ENCODE measurements around the gene LMNTD1. TPM values are rescaled to one million over a fixed set of nuclear protein-coding genes. Genes with fewer than 3 reads are reported as not detected.
"Not testable (repeated sequence)": the region's sequence is repeated elsewhere in the genome, so short reads cannot be mapped to it uniquely, and the experiment has no call there.

LMNTD1 gene
- polyA plus RNA-seq, 6 donors from 2014 or later = not detected

GRCh38 chr12:25495331-25496097, 57.6 kb downstream of the LMNTD1 start:
- no peaks in the 10 kb centered on the region for H3K36me3 Mint-ChIP-seq

DNA sequence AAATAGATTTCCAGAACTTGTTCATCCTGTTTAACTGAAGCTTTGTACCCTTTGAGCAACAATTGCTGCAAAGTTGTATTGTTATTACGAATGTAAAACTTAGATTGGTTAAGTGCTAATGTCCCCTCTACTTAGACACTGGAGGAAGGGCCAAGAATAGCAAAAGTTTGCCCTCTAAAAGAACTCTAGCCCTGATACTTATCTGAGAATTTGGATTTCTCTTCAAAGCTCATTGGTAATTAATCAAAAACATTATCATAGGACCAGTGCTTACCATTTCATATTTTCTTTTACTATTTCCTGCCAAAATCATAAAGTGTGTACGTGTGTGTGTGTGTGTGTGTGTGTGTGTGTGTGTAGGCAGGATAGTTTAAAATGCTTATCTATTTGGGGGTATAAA, 58.2 kb downstream of the LMNTD1 start:
- H3K9me3 Mint-ChIP-seq = peaks cover 0 to 8% (median 0%) of the 10 kb centered on the region in 7 donors
- H3K4me3 Mint-ChIP-seq = no peak overlapping the region
- no peak for ATAC-seq (ENCODE audit: low read depth in 2 of 2)
- DNase-seq = no peak
- no peaks in the 10 kb centered on the region for H3K4me1 Mint-ChIP-seq
- no peaks in the 10 kb centered on the region for H3K36me3 Mint-ChIP-seq
- H3K27ac Mint-ChIP-seq = peak overlapping the region in 1 of 6 donors; percentile 89
- peaks cover 0 to 13% (median 3%) of the 10 kb centered on the region in 3 donors for H3K27me3 Mint-ChIP-seq

More at GRCh38 chr12:25495331-25496097, 57.6 kb downstream of the LMNTD1 start:
- Mint-ChIP-seq H3K4me1 (no peaks in the 10 kb centered on the region), H3K9me3 (peaks cover 0 to 8% (median 0%) of the 10 kb centered on the region in 7 donors), H3K4me3 (no peak overlapping the region), H3K27me3 (peaks cover 0 to 13% (median 3%) of the 10 kb centered on the region in 3 donors), H3K27ac (no peak overlapping the region)
- ATAC-seq (ENCODE audit: low read depth in 2 of 2) (no peak), DNase-seq (no peak)

- H3K4me3 Mint-ChIP-seq = no peak overlapping the region
- H3K27me3 Mint-ChIP-seq = peaks cover 0 to 13% (median 3%) of the 10 kb centered on the region in 3 donors
- DNase-seq (no peak), ATAC-seq (ENCODE audit: low read depth in 2 of 2) (no peak)
- no peak overlapping the region for H3K27ac Mint-ChIP-seq
- H3K9me3 Mint-ChIP-seq = peaks cover 0 to 8% (median 0%) of the 10 kb centered on the region in 7 donors
- no peaks in the 10 kb centered on the region for H3K36me3 Mint-ChIP-seq
- no peaks in the 10 kb centered on the region for H3K4me1 Mint-ChIP-seq
Measured at GRCh38 chr12:25493682-25494081, 59.4 kb downstream of the LMNTD1 start.

DNA sequence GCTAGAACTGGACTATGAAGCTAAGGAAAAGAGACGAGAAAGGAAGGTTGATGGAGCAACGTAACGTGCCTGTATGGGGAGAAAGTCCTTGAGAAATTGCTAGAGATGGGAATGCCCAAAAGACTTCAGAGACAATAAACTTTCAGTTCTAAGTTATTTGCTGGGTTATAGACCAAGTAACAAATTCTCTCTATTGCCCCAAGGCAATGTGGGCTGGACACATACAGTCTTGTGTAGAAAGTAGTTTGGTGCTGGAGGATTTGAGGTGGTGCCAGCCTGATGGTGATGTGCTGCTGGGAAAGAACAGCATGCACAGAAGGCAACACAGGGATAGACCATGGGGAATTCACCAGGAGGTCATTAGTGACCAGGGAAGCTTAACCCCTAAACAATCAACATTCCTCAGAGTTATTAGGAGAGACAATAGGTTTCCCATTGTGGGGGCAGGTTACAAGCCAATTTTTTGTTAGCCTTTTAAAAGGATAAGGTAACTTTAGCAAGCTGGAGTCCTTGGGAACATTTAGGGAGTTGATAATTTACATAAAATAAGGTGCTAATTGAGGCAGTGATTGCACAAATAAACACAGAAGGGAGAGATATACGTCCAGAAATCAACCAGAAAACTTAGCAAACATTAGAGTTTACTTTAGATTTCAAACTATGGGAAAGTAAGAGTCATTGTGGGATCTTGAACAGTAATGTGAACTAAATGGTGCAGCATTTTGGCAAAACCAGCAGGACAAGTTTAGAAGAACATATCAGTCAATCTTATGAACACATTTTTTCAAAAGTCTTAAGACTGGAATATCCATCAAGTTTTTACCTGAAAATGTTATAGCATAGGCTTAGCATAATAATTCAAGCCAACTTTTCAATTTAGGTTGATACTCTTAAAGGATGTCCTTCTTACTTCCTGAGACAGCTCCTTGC, 61.4 kb downstream of the LMNTD1 start:
- no peak for DNase-seq
- Mint-ChIP-seq H3K27me3 (peaks cover 0 to 13% (median 3%) of the 10 kb centered on the region in 3 donors), H3K9me3 (peaks cover 0 to 3% (median 0%) of the 10 kb centered on the region in 7 donors), H3K27ac (no peak overlapping the region), H3K36me3 (no peaks in the 10 kb centered on the region), H3K4me3 (no peak overlapping the region), H3K4me1 (no peaks in the 10 kb centered on the region)
- no peak for ATAC-seq (ENCODE audit: low read depth in 2 of 2)

GRCh38 chr12:25488956-25489870, 63.9 kb downstream of the LMNTD1 start:
- peak overlapping the region in 1 of 8 donors; percentile 3 for H3K4me3 Mint-ChIP-seq
- H3K36me3 Mint-ChIP-seq; ATAC-seq (ENCODE audit: low read depth in 2 of 2); H3K27ac Mint-ChIP-seq; DNase-seq; H3K4me1 Mint-ChIP-seq; H3K9me3 Mint-ChIP-seq: not testable (repeated sequence)
- peaks cover 0 to 13% (median 3%) of the 10 kb centered on the region in 3 donors for H3K27me3 Mint-ChIP-seq

DNA sequence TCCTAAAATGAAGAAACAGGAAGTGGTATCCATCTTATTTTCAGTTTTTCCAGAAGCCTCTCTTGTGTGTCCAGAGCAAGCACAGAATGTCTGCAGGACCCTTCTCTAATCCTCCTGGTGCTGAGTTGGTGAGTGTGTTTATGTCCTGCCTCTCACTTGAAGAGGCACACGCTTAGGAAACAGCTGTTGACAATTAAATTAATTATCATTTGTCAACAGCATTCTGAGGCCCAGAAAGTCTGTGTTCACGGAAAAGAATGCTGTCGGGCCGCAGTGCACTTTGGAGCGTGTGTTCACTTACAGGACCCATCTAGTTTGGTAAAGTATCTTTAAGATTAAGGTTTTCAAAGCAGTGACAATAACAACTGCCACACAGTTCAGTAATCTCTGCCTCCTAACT, 70.5 kb downstream of the LMNTD1 start:
- ATAC-seq (ENCODE audit: low read depth in 2 of 2) (no peak), DNase-seq (no peak)
- Mint-ChIP-seq H3K9me3 (peaks cover 0 to 4% (median 0%) of the 10 kb centered on the region in 7 donors), H3K27me3 (peaks cover 0 to under 1% (median 0%) of the 10 kb centered on the region in 3 donors), H3K4me3 (no peak overlapping the region), H3K36me3 (no peaks in the 10 kb centered on the region), H3K4me1 (no peaks in the 10 kb centered on the region), H3K27ac (peak overlapping the region in 1 of 6 donors; percentile 9)

DNA sequence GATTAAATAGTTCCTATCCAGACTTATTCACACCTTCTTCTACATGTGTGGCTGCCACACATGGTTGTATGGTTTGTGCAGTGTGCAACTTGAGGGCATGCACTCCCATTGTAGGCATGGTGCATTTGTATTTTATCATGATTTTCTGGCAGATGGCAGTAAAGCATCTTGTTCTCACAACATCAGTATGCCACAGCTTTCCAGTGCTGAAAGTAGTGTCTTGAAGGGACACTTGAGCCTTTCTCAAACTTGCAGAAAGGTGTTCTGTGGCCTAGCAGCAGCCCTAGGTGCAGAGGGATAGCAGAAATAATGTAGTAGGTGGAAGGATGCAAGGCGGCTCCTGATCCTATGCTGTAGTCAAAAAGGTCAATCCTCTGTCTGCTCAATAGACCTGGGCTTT, 72.9 kb downstream of the LMNTD1 start:
- peaks cover 0 to 10% (median 0%) of the 10 kb centered on the region in 3 donors for H3K27me3 Mint-ChIP-seq
- peaks cover 0 to 2% (median 0%) of the 10 kb centered on the region in 7 donors for H3K9me3 Mint-ChIP-seq
- H3K36me3 Mint-ChIP-seq = no peaks in the 10 kb centered on the region
- ATAC-seq (ENCODE audit: low read depth in 2 of 2) (no peak), DNase-seq (no peak)
- H3K27ac Mint-ChIP-seq = no peak overlapping the region
- H3K4me1 Mint-ChIP-seq = no peaks in the 10 kb centered on the region
- no peak overlapping the region for H3K4me3 Mint-ChIP-seq

- Mint-ChIP-seq H3K27me3 (peaks cover 0 to 10% (median 0%) of the 10 kb centered on the region in 3 donors), H3K36me3 (no peaks in the 10 kb centered on the region), H3K4me3 (no peak overlapping the region), H3K4me1 (no peaks in the 10 kb centered on the region), H3K9me3 (peaks cover 0 to 2% (median 0%) of the 10 kb centered on the region in 7 donors), H3K27ac (peak overlapping the region in 1 of 6 donors; percentile 1)
- ATAC-seq (ENCODE audit: low read depth in 2 of 2) (no peak), DNase-seq (no peak)
Measured at GRCh38 chr12:25477217-25477616, 75.9 kb downstream of the LMNTD1 start.

- peaks cover 0 to 8% (median 2%) of the 10 kb centered on the region in 3 donors for H3K27me3 Mint-ChIP-seq
- H3K4me1 Mint-ChIP-seq = no peaks in the 10 kb centered on the region
- no peak for DNase-seq
- H3K9me3 Mint-ChIP-seq = peaks cover 0 to 2% (median 0%) of the 10 kb centered on the region in 7 donors
- no peak for ATAC-seq (ENCODE audit: low read depth in 2 of 2)
- H3K4me3 Mint-ChIP-seq = no peak overlapping the region
- no peak overlapping the region for H3K27ac Mint-ChIP-seq
- no peaks in the 10 kb centered on the region for H3K36me3 Mint-ChIP-seq
Measured at GRCh38 chr12:25472453-25472852, 80.6 kb downstream of the LMNTD1 start.

DNA sequence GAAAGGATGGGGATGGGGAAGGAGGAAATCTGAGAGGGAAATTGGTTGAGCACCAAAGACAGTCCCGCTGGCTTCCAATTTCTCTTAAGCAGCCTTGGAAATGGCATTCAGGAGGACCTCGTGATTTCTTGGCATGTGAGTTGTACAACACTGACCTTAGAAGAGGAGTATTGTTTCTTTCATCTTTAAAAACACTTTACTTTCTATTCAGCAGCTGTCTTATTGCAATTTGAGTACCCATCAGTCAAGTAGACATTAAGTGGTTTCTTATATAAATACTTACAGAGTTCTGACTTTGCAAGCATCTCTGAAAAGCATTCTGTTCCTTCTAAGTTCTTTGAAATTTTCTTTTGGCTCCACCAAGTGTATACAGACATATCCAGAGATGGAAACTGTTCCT, 83.2 kb downstream of the LMNTD1 start:
- Mint-ChIP-seq H3K4me1 (no peaks in the 10 kb centered on the region), H3K27me3 (peaks cover 0 to 5% (median 0%) of the 10 kb centered on the region in 3 donors), H3K27ac (peak overlapping the region in 1 of 6 donors; percentile 46), H3K9me3 (peaks cover 0 to 10% (median 3%) of the 10 kb centered on the region in 7 donors), H3K4me3 (no peak overlapping the region), H3K36me3 (no peaks in the 10 kb centered on the region)
- ATAC-seq (ENCODE audit: low read depth in 2 of 2) (no peak), DNase-seq (no peak)

DNA sequence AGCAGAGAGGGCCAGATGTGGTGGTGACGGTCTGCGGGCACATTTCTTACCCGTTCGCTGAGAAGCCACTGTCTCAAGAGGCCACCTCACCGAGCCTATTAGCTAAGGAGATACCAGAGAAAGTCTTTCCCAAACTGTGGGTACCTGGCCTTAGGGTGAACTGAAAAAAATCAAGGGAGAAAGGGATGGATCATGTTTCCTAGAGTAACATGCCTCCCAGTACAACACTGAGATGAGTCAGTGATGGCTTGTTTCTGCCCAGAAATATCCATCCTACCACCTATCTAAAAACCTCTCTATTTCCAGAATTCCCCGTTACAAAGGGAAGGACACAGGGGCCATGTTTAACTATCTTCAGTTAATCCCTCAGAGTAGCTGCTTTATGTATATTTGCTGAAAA, 83.7 kb downstream of the LMNTD1 start:
- no peak overlapping the region for H3K4me3 Mint-ChIP-seq
- peaks cover 0 to 5% (median 0%) of the 10 kb centered on the region in 3 donors for H3K27me3 Mint-ChIP-seq
- H3K9me3 Mint-ChIP-seq = peaks cover 0 to 10% (median 3%) of the 10 kb centered on the region in 7 donors
- no peaks in the 10 kb centered on the region for H3K36me3 Mint-ChIP-seq
- H3K27ac Mint-ChIP-seq = peak overlapping the region in 1 of 6 donors; percentile 46
- no peaks in the 10 kb centered on the region for H3K4me1 Mint-ChIP-seq
- no peak for ATAC-seq (ENCODE audit: low read depth in 2 of 2)
- no peak for DNase-seq

DNA sequence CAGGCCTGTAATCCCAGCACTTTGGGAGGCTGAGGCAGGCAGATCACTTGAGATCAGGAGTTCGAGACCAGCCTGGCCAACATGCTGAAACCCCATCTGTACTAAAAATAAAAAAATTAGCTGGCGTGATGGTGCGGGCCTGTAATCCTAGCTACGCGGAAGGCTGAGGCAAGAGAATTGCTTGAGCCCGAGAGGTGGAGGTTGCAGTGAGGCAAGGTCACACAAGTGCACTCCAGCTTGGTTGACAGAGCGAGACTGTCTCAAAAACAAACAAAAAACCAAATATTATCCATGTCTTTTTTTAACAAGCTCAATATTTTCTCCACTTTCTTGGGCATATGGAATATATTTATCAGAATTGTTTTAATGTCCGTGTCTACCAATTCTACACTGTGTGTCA, 89.6 kb downstream of the LMNTD1 start:
- ATAC-seq (ENCODE audit: low read depth in 2 of 2) = no peak
- peaks cover 0 to 10% (median 4%) of the 10 kb centered on the region in 7 donors for H3K9me3 Mint-ChIP-seq

More for the DNA sequence above, 89.6 kb downstream of the LMNTD1 start:
- no peaks in the 10 kb centered on the region for H3K36me3 Mint-ChIP-seq
- H3K27me3 Mint-ChIP-seq = peaks cover 0 to 5% (median 0%) of the 10 kb centered on the region in 3 donors
- H3K27ac Mint-ChIP-seq = no peak overlapping the region
- H3K4me1 Mint-ChIP-seq = peaks cover 12 to 15% (median 13%) of the 10 kb centered on the region in 3 donors
- H3K4me3 Mint-ChIP-seq = no peak overlapping the region
- no peak for DNase-seq
